B cell (primary cell): ENCODE data around the gene DQX1. TPM values are rescaled to one million over a fixed set of nuclear protein-coding genes. Genes with fewer than 3 reads are reported as not detected.
A peak's percentile ranks its signal among the peaks of the same experiment; 100 is the strongest.

Experiments
- ATAC-seq: fragments of 200-7000 bp; cut with Tn5 transposase; one replicate; pipeline ENCODE4 v1.10.0; 2021; ENCODE audit warnings: low read depth, mild to moderate bottlenecking, moderate number of reproducible peaks, moderate library complexity
- CTCF ChIA-PET: fragments of 350-600 bp; sonication (Branson Sonifier 250); formaldehyde crosslinking; loops from one replicate; lab custom pipeline; 2021; ENCODE audit warnings: antibody characterized with exemption, inconsistent platforms; lab: Charles Lee
- POLR2A ChIA-PET: fragments of 350-600 bp; sonication (Branson Sonifier 250); formaldehyde crosslinking; loops from one replicate; lab custom pipeline; 2021; ENCODE audit warnings: antibody characterized with exemption; lab: Charles Lee
- DNase-seq: peaks from one replicate; pipeline ENCODE4 v3.0.0; 2013
- H2AFZ ChIP-seq: 2 replicates; pipeline ENCODE4 v1.6.1; 2012; ENCODE audit warnings: mild to moderate bottlenecking, low read depth, low read length; ENCODE audit not compliant: insufficient read depth, poor library complexity, severe bottlenecking
- H3K27ac ChIP-seq, 2 donors: 1 replicate in 1 of 2; 2 replicates in 1 of 2; pipeline ENCODE4 v1.5.1; 2012 to 2013; ENCODE audit warnings: low read length in 2 of 2, mild to moderate bottlenecking in 2 of 2, moderate library complexity in 1 of 2
- H3K27me3 ChIP-seq, 4 experiments: fragments of 200-600 bp in 1 of 4; sonication (generic) in 1 of 4; replicated peaks in 1 of 4; 1 replicate in 2 of 4; 2 replicates in 2 of 4; pipeline versions ENCODE4 v1.6.1 to v1.7.0; 2013 to 2016; ENCODE audit warnings: low read length in 3 of 4, mild to moderate bottlenecking in 2 of 4, mixed read lengths in 1 of 4, moderate library complexity in 1 of 4; ENCODE audit not compliant: insufficient read depth in 4 of 4, control insufficient read depth in 3 of 4; ENCODE audit errors: control extremely low read depth in 1 of 4
- H3K36me3 ChIP-seq, 2 experiments: replicated peaks in 1 of 2; 1 replicate in 1 of 2; 2 replicates in 1 of 2; pipeline versions ENCODE4 v1.6.1 to v1.7.1; 2013; ENCODE audit warnings: low read length in 1 of 2; ENCODE audit not compliant: insufficient read depth in 2 of 2, control insufficient read depth in 1 of 2; ENCODE audit errors: control extremely low read depth in 1 of 2, extremely low read depth in 1 of 2
- H3K4me1 ChIP-seq, 2 donors: fragments of 200-600 bp in 1 of 2; sonication (generic) in 1 of 2; 1 replicate in 1 of 2; 2 replicates in 1 of 2; pipeline versions ENCODE4 v1.5.1 to v1.6.1; 2013 to 2017; ENCODE audit warnings: low read length in 2 of 2; ENCODE audit not compliant: control insufficient read depth in 2 of 2, insufficient read depth in 2 of 2
- H3K4me2 ChIP-seq: replicated peaks from 2 replicates; pipeline ENCODE3; 2012; ENCODE audit warnings: mild to moderate bottlenecking, low read depth, low read length; ENCODE audit not compliant: poor library complexity, severe bottlenecking
- H3K4me3 ChIP-seq, 5 experiments: fragments of 200-600 bp in 1 of 5; sonication (generic) in 1 of 5; 1 replicate in 3 of 5; 2 replicates in 2 of 5; pipeline versions ENCODE4 v1.5.1 to v1.7.0; 2011 to 2016; ENCODE audit warnings: low read length in 4 of 5, mild to moderate bottlenecking in 4 of 5, low read depth in 2 of 5, control low read depth in 1 of 5, moderate library complexity in 1 of 5; ENCODE audit not compliant: insufficient read depth in 1 of 5; ENCODE audit errors: control extremely low read depth in 1 of 5, extremely low read depth in 1 of 5
- H3K79me2 ChIP-seq: fragments of 200-600 bp; sonication (generic); one replicate; pipeline ENCODE4 v1.6.0; 2016; ENCODE audit warnings: low read length; ENCODE audit not compliant: control insufficient read depth, insufficient read depth
- H3K9ac ChIP-seq: fragments of 200-600 bp; sonication (generic); 2 replicates; pipeline ENCODE4 v1.6.1; 2017; ENCODE audit warnings: mild to moderate bottlenecking, low read length, moderate library complexity
- H3K9me3 ChIP-seq, 3 donors: one replicate each; pipeline versions ENCODE4 v1.6.1 to v1.7.1; 2013; ENCODE audit warnings: low read length in 2 of 3; ENCODE audit not compliant: control insufficient read depth in 2 of 3, insufficient read depth in 1 of 3; ENCODE audit errors: control extremely low read depth in 1 of 3
- H4K20me1 ChIP-seq: 2 replicates; pipeline ENCODE4 v1.6.0; 2012; ENCODE audit warnings: mild to moderate bottlenecking, low read length; ENCODE audit not compliant: insufficient read depth, control insufficient read depth, poor library complexity, severe bottlenecking
- H3K27ac Mint-ChIP-seq: one replicate; pipeline ENCODE4 v1.8.0; 2021; ENCODE audit warnings: mixed read lengths
- H3K27me3 Mint-ChIP-seq: one replicate; pipeline ENCODE4 v1.8.0; 2021; ENCODE audit warnings: mixed read lengths
- H3K4me1 Mint-ChIP-seq: one replicate; pipeline ENCODE4 v1.8.0; 2021; ENCODE audit warnings: mixed read lengths
- H3K4me3 Mint-ChIP-seq: one replicate; pipeline ENCODE4 v1.8.0; 2021; ENCODE audit warnings: mixed read lengths
- H3K9me3 Mint-ChIP-seq: one replicate; pipeline ENCODE4 v1.8.0; 2022; ENCODE audit warnings: mixed read lengths; ENCODE audit not compliant: insufficient read depth
- CTCF ChIP-seq: fragments of 200-600 bp; IDR thresholded peaks from one replicate; pipeline ENCODE4 v1.8.0; 2022; ENCODE audit warnings: antibody characterized with exemption, mild to moderate bottlenecking
- EZH2 ChIP-seq: IDR thresholded peaks from 2 replicates; pipeline ENCODE4 v1.6.1; 2012; ENCODE audit warnings: borderline replicate concordance, low read depth, mild to moderate bottlenecking, moderate library complexity, low read length; ENCODE audit not compliant: insufficient read depth, poor library complexity, severe bottlenecking
- WGBS: methylation state at CpG from one replicate; pipeline ENCODE4 v1.1.5; 2013; ENCODE audit warnings: missing lambda C conversion rate; ENCODE audit not compliant: insufficient coverage; 5-methylcytosine and 5-hydroxymethylcytosine counted together
- intact Hi-C: fragments of 100-400 bp; cut with micrococcal nuclease; formaldehyde crosslinking; loops from one replicate; pipeline ENCODE4 v1.10.0; 2022
- polyA minus RNA-seq: library from RNA; depleted of rRNA, polyadenylated mRNA; stranded (reverse); fragments of >200 nt; gene quantifications from 2 replicates; pipeline ENCODE4 v1.2.3, GENCODE V29; 2012
- polyA plus RNA-seq: library from polyadenylated mRNA; depleted of rRNA; stranded (reverse); fragments of >200 nt; gene quantifications from 2 replicates; pipeline ENCODE4 v1.2.3, GENCODE V29; 2012
- total RNA-seq, 2 donors: library from RNA; stranded (reverse); fragments of 120-200 nt in 1 of 2; gene quantifications; 1 replicate in 1 of 2; 2 replicates in 1 of 2; pipeline versions ENCODE4 v1.2.3 to v1.2.4, GENCODE V29; 2013 to 2022

The DQX1 gene
- total RNA-seq, result 0.57 and 0.87 TPM in 2 replicates
- 0.21 TPM for total RNA-seq (2013)
- polyA plus RNA-seq, result 0.46 and 1.1 TPM in 2 replicates
- polyA minus RNA-seq, result 0.36 and 0.60 TPM in 2 replicates

GRCh38 chr2:74525717-74526648, at the start of gene DQX1:
TSS of gene DQX1 (minus strand) at chr2:74526231. CDS start at chr2:74525729, 502 bp downstream.
- peaks cover 20% of the 10 kb centered on the region for H3K79me2 ChIP-seq
- H3K36me3 ChIP-seq, result peaks cover 0 to 29% of the 10 kb centered on the region in 2 experiments
- Mint-ChIP-seq H3K9me3 (no peaks in the 10 kb centered on the region), H3K4me1 (peaks cover 30% of the 10 kb centered on the region), H3K27me3 (no peaks in the 10 kb centered on the region), H3K27ac (peak within 1 kb of the TSS; percentile 84), H3K4me3 (peak within 1 kb of the TSS; percentile 59)
- no peak within 1 kb of the TSS for H2AFZ ChIP-seq
- H3K4me2 ChIP-seq, result peak within 1 kb of the TSS; percentile 1
- DNase-seq, result peak; percentile 84
- no peak within 1 kb of the TSS for H3K9ac ChIP-seq
- peak within 1 kb of the TSS in 1 of 2 donors; percentile 54 for H3K27ac ChIP-seq
- TF ChIP-seq CTCF, result no peak
- TF ChIP-seq EZH2, result no peak
- peaks cover 28 to 35% of the 10 kb centered on the region in 2 donors for H3K4me1 ChIP-seq
- ATAC-seq, result no peak
- H4K20me1 ChIP-seq, result peaks cover 17% of the 10 kb centered on the region
- WGBS, result 90% methylated on average over 5 of the region's 11 CpGs
- intact Hi-C loops, result loop anchor here (5.0 kb wide), 2 partner anchors 789 to 1294 kb away; partner anchors contain the start of genes CCT7, PRADC1 and TPRKB
- no peaks in the 10 kb centered on the region for H3K9me3 ChIP-seq
- H3K27me3 ChIP-seq, result peaks cover 0 to 2% (median 0%) of the 10 kb centered on the region in 4 experiments
- H3K4me3 ChIP-seq, result no peak within 1 kb of the TSS
- ChIA-PET POLR2A (interaction anchor here (0.7 to 1.1 kb wide), 5 partner anchors 10 to 45 kb away, joined by 3 to 4 read pairs (median 3); partner anchors contain the start of genes CCDC142 and TTC31), CTCF (interaction anchor here (1.0 to 9.6 kb wide), 4 partner anchors 17 to 61 kb away, joined by 3 to 71 read pairs (median 6); partner anchors contain the start of genes CCDC142, PCGF1 and TTC31)
